Jurkat, Clone E6-1 (cell line): ENCODE data around the gene ZNF320.
"Not testable (repeated sequence)": the region's sequence is repeated elsewhere in the genome, so short reads cannot be mapped to it uniquely, and the experiment has no call there.

Source experiments
- DNase-seq: peaks from one replicate; pipeline ENCODE4 v3.0.0-alpha.2; 2011; ENCODE audit warnings: low read depth, low spot score
- H3K4me3 ChIP-seq: 2 replicates; pipeline ENCODE4 v1.5.1; 2011; ENCODE audit warnings: mild to moderate bottlenecking, low read length, control low read depth, moderate library complexity

ZNF320 gene

DNA sequence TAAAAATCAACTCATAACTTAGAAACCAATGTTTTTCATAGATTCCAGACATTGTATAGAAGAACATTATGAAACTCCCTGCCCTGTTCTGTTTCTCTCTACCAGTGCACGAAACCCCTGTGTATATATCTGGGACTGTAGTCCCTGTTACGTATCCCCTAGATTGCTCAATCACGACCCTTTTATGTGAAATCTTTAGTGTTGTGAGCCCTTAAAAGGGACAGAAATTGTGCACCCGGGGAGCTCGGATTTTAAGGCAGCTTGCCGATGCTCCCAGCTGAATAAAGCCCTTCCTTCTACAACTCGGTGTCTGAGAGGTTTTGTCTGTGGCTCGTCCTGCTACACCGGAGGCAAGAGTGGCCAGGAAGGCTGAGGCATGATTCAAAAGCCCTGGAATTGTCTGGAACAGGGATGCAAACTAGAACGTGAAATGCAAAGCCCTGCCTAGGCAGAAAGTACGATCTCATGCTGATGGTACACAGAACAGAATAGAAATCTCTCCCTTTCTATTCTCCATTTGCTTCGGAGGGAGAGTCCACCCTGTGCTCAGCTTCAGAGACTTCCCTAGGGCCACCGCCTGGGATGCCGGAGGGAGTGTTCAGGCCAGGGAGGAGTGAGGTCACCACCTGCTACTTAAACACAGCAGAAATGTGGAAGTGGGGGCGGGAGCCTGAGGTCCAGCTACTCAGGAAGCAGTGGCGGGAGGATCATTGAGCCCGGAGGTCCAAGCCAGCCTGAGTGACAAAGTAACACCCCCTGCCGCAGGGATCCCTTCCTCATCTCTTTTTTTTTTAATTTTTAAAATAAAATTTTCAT lies 26.6 kb upstream of the ZNF320 start:
- no peak for DNase-seq
- H3K4me3 ChIP-seq: no peak overlapping the region

DNA sequence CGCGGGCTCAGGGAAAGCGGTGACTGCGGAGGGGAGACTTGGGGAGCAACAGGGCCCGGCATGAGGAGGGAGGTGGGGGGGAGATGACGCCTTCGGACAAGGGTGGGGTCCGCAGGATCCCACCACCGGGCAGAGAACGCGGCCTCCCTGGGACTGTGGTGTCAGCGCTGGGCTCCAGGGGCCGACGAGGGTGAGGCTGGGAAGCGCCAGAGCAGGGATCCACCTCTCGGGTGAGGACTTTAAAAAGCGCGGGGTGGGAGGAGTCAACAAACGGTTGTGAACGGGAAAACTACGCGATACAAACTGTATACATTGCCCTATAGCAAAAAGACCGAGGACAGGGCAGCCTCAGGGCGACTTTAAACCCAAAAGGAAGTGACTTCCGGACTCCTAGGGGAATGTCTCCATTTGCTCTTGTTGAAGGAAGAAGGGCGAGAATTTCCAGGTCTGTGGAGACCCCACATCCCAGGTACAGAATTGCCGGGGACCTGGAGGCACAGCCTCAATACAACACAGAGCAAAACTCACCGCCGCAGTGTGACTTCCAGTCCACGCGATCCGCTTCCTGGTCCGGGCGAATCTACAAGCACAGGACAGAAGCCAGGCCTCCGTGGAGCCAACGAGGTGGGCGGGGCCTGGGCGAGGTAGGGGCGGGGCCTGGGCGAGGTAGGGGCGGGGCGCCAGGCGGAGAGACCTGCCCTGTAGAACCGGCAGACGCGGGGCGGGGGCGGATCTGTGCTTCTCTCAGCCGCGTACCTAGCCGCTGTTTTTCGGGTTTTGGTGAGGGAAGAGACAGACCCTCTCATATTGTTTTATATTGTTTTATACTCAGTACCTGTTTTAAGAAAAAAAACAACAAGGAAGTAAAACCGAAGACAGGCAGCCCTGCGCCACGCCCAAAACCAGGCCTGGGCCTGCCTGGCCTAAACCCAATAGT lies 25.7 kb upstream of the ZNF320 start, which contains the start of gene ZNF888:
Gene ZNF888 (minus strand): TSS at position 588 of the 937 bp plus-strand sequence. CDS start 5,555 bp downstream, outside the sequence.
- no peak for DNase-seq
- no peak within 1 kb of the TSS for H3K4me3 ChIP-seq

DNA sequence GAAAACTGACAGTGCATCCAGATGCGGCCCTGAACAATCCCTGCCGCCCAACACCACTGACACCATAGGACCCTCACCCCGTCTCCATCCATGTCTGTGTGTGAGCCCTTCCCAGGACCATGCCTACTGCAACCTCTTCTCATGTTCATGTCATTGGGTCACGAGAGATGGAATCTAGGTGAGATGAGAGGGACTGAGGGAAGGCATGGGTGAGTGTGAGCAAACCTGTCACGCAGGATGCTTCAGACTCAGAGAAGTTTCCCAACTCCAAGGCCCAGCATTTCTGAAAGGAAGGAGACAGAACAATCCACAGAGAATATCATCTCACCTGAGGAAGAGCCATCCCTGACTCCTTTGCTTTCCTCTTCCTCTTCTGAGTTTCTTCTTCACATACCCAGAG lies 20.1 kb upstream of the ZNF320 start:
- DNase-seq: no peak

DNA sequence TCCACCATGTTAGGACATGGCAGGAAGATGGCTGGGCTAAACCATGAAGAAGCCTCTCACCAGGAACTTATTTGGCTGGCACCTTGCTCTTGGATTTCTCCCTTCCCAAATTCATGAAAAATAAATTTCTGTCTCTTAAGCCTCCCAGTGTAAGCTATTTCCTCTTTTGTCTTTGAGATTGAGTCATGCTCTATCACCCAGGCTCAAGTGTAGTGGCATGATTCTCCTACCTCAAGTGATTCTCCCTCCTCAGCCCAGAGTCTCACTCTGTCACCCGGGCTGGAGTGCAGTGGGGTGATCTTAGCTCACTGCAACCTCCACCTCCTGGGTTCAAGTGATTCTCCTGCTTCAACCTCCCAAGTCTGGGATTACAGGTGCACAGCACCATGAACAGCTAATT lies 13.2 kb upstream of the ZNF320 start:
- no peak for DNase-seq
- H3K4me3 ChIP-seq: no peak overlapping the region

More for the DNA sequence above, 20.1 kb upstream of the ZNF320 start:
- H3K4me3 ChIP-seq: no peak overlapping the region

DNA sequence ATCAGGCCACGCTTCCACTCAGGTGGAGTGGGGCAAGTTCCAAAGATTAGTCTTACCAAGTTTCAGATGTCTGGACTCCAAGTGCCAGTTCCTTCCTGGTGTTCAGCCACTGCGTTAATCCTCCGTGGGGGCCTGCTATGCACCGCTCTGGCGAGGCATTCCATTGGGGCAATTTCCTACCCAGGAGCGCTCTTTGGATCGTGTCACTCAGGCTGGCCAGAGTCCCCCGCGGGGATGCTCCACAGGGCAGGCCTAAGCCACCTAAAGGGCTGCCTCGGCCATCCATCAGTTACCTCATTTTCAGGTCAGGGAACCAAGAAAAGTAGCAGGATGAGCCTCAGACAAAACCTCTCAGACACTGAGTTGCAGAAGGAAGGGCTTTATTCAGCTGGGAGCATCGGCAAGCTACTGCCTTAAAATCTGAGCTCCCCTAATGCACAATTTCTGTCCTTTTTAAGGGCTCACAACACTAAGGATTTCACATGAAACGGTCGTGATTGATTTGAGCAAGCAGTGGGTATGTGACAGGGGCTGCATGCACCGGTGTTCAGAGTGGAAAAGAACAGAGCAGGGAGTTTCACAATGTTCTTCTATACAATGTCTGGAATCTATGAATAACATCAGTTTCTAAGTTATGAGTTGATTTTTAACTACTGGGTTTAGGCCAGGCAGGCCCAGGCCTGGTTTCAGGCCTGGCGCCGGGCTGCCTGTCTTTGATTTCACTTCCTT lies 6.8 kb upstream of the ZNF320 start:
- not testable (repeated sequence) for DNase-seq, H3K4me3 ChIP-seq

DNA sequence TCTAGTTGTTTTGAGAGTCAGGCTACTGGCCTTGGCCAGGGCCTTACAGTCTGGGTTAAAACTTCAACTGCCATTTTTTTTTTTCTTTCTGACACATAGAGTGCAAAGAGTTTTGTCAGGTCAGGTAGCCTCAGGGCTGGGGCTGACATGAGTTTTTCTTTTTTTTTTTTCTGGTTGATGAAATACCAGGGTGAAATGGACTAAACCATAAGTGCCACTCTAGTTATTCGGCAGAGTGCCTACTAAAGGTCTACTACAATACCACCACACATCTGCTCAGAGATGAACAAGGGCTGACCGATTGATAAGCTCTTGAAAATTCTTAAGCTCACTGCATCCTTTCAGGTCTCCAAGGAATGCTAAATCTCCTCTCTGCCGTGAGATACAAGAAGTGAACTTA lies 4.4 kb upstream of the ZNF320 start:
- DNase-seq: no peak

DNA sequence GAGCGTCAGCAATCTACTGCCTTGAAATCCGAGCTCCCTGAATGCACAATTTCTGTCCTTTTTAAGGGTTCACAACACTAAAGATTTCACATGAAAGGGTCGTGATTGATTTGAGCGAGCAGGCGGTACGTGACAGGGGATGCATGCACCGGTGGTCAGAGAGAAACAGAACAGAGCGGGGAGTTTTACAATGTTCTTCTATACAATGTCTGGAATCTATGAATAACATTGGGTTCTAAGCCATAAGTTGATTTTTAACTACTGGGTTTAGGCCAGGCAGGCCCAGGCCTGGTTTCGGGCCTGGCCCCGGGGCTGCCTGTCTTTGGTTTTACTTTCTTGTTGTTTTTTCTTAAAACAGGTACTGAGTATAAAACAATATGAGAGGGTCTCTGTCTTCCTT lies 1.2 kb upstream of the ZNF320 start:
- DNase-seq, H3K4me3 ChIP-seq: not testable (repeated sequence)

More for the DNA sequence above, 4.4 kb upstream of the ZNF320 start:
- no peak overlapping the region for H3K4me3 ChIP-seq

DNA sequence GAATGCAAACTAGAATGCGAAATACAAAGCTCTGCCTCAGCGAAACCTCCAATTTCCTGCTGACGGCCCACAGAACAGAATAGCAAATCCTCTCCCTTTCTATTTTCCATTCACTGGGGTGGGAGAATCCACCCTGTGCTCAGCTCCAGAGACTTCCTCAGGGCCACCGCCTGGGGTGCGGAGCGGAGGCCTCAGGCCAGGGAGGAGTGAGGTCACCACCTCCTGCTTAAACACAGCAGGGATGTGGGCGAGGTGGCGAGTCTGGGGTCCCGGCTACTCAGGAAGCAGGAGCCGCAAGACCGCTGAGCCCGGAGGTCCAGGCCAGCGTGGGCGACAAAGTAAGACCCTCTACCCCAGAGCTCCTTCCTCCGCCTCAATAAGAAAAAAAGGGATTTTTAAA lies 666 bp upstream of the ZNF320 start:
- no peak overlapping the region for H3K4me3 ChIP-seq
- no peak for DNase-seq

DNA sequence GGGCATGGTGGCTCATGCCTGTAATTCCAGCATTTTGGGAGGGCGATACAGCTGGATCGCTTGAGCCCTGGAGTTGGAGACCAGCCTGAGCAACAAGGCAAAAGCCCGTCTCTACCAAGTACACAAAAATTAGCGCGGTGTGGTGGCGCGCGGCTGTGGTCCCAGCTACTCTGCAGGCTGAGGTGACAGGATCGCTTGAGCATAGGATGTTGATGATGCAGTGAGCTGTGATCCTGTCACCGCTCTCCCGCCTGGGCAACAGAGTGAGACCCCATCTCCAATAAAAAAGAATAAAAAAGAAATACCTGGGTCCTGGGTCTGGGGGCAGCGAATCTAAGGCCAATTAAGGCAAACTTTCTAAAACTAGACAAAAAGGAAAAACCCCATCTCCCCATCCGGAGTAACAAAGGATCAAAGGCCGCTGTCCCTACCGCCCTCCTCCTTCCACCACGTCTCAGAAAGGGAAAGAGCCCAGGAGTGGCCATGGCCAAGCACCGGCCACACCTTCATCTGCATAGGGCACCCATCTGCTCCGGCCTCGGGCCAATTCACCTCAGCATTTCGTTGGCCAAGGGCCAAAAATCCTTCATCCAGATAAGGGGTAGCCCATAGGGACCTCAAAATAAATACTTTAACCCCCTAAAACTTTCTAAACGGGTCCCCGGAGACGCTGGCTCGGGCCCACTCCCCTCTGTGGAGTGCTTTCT lies 851 bp downstream of the ZNF320 start:
- H3K4me3 ChIP-seq: peak overlapping the region; percentile 71
- no peak for DNase-seq

DNA sequence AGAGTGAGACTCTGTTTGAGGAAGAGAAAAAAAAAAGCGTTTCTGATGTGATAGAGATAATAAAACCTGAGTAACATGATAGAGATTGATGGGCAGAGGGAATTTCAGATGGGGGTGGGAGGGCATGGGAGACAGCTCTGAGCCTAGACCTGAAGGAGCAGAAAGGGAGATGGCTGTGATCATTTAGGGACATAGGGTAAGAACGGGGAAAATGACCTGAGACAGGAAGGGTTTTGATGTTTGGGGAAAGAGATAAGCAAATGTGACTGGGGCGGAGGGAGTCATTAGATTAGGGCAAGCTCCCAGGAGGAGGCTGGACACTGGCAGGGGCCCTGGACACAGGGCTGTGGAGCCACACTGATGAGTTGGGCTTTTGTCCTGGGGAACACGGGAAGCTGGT lies 6.1 kb downstream of the ZNF320 start:
- no peak for DNase-seq
- no peak overlapping the region for H3K4me3 ChIP-seq

DNA sequence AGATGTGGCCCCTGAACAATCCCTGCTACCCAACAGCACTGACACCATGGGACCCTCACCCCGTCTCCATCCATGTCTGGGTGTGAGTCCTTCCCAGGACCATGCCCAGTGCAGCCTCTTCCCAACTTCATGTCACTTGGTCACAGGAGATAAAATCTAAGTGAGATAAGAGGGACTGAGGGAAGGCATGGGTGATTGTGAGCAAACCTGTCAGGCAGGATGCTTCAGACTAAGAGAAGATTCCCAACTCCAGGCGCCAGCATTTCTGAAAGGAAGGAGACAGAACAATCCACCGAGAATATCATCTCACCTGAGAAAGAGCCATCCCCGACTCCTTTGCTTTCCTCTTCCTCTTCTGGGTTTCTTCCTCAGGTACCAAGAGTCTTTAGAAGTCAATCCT lies 7.5 kb downstream of the ZNF320 start:
- no peak for DNase-seq

DNA sequence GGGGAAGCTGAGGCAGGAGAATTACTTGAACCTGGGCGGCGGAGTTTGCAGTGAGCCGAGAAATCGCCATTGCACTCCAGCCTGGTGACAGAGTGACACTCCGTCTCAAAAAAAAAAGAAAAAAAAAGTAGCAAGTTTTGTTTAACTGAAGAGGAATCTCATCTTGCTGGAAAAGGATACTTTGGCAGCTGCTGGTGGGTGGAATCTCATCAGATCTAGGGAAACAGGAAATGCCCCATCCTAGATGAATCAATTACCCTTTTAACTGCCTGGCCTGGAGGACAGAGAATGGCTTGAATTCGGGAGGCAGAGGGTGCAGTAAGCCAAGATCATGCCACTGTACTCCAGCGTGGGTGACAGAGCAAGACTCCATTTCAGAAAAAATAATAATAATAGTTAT lies 8.4 kb downstream of the ZNF320 start:
- H3K4me3 ChIP-seq: no peak overlapping the region
- DNase-seq: no peak

More for the DNA sequence above, 7.5 kb downstream of the ZNF320 start:
- H3K4me3 ChIP-seq: no peak overlapping the region

DNA sequence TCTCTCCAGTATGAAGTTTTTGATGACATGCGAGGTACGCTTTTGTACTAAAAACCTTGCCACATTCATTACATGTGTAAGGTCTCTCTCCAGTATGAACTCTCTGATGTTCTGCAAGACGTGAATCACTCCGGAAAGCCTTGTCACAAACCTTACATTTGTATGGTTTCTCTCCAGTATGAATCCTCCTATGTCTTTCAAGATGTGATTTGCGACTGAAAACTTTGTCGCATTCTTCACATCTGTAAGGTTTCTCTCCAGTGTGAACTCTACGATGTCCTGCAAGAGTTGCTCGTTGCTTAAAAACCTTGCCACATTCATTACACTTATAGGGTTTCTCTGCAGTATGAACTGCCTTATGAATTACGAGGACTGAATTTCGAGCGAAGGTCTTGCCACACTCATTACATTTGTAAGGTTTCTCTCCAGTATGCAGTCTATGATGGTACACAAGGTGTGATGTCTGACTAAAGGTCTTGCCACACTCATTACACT lies 16.5 kb downstream of the ZNF320 start:
- DNase-seq: no peak
- H3K4me3 ChIP-seq: no peak overlapping the region

DNA sequence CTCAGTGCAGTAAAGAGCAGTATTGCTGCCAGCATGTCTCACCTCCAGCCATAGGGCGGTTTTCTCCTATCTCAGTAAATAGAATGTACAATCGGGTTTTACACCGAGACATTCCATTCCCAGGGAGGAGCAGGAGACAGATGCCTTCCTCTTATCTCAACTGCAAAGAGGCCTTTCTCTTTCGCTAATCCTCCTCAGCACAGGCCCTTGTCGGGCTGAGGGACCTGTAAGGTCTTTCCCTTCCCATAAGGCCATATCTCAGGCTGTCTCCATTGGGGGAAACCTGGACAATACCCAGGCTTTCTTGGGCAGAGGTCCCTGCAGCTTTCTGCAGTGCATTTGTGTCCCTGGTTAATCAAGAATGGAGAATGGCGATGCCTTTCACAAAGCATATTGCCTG lies 24.4 kb downstream of the ZNF320 start:
- not testable (repeated sequence) for DNase-seq, H3K4me3 ChIP-seq

DNA sequence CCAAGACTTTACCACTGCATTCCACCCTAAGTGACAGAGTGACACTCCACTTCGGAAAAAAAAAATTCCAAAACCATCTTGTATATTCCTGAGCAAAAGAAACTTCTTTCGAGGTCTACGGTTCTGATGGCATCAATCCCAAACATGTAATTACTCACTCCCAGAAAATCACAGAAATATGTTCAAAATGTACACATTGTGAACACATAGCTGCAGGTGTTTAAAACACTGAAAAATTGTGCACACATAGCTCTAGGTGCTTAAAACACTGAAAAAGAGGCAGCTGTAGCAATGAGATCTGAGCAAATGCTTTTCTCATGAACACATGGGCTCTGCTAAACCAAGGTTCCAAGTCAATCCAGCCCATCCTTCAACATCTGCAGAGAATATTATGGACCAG lies 26.0 kb downstream of the ZNF320 start:
- no peak for DNase-seq

DNA sequence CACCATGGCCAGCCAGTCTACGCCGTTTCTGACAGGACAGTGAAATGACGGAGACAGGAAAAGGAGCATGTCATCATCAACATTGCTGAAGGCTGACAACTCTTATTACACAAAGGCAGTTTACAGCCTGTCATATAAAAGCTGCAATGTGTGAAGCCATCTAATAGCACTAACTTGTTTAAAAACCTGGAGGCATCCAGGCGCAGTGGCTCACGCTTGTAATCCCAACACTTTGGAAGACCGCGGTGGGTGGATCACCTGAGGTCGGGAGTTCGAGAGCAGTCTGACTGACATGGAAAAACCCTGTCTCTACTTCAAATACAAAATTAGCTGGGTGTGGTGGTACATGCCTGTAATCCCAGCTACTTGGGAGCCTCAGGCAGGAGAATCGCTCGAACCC lies 29.4 kb downstream of the ZNF320 start:
- H3K4me3 ChIP-seq, DNase-seq: not testable (repeated sequence)

More for the DNA sequence above, 26.0 kb downstream of the ZNF320 start:
- no peak overlapping the region for H3K4me3 ChIP-seq

DNA sequence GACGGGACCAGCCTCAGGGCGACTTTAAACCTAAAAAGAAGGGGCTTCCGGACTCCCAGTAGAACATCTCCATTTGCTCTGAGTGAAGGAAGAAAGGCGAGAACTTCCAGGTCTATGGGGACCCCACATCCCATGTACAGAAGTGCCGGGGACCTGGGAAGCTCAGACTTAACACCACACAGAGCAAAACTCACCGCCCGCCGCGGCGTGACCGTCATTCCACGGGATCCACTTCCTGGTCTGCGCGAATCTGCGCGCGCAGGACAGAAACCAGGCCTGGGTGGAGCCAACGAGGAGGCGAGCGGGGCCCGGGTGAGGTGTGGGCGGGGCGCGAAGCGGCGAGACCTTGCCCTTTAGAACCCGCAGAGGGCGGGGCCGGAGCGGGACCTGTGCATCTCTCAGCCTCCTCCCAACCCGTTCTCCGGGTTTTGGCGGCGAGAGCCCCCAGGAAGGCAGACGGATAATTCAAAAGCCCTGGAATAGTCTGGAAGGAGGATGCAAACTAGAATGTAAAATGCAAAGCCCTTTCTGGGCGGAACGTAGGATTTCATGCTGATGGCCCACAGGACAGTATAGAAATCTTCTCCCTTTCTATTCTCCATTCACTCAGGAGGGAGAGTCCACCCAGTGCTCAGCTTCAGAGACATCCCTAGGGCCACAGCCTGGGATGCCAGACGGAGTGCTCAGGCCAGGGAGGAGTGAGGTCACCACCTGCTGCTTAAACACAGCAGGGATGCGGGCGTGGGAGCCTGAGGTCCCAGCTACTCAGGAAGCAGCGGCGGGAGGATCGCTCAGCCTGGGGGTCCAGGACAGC lies 39.9 kb downstream of the ZNF320 start, which contains the start of gene ZNF468:
Gene ZNF468 (minus strand): TSS at position 242 of the 814 bp plus-strand sequence. CDS start 3,347 bp downstream, outside the sequence.
- DNase-seq: peak; percentile 44
- peak within 1 kb of the TSS; percentile 74 for H3K4me3 ChIP-seq
